H4 (cell line): ENCODE data around the gene TDRD7. TPM values are rescaled to one million over a fixed set of nuclear protein-coding genes. Genes with fewer than 3 reads are reported as not detected.
A peak's percentile ranks its signal among the peaks of the same experiment; 100 is the strongest.

Experiments used
- DNase-seq: peaks from one replicate; pipeline ENCODE4 v3.0.0-alpha.2; 2015; ENCODE audit warnings: low spot score
- total RNA-seq: library from RNA; depleted of rRNA; stranded (reverse); fragments of >200 nt; shearing (Covaris generic); gene quantifications from 2 replicates; pipeline ENCODE4 v1.2.3, GENCODE V29; 2014; rRNA removed

The TDRD7 gene
- total RNA-seq, 1 experiment from 2014 or later = 15.8 TPM

- DNase-seq = no peak
These were observed 116.0 kb downstream of the TDRD7 start for GRCh38 chr9:97527626-97528528.

GRCh38 chr9:97528529-97529230, 116.8 kb downstream of the TDRD7 start:
- DNase-seq = no peak

- peak; percentile 48 for DNase-seq
These were observed 117.6 kb downstream of the TDRD7 start for GRCh38 chr9:97529363-97530076.

- DNase-seq = no peak
These were observed 120.0 kb downstream of the TDRD7 start for GRCh38 chr9:97531888-97532376.

GRCh38 chr9:97534185-97534584, 122.3 kb downstream of the TDRD7 start:
- DNase-seq = no peak

GRCh38 chr9:97534961-97535594, 123.2 kb downstream of the TDRD7 start:
- DNase-seq = no peak

GRCh38 chr9:97535771-97536170, 123.9 kb downstream of the TDRD7 start:
- no peak for DNase-seq

- DNase-seq = no peak
These were observed 124.6 kb downstream of the TDRD7 start for GRCh38 chr9:97536480-97536879.

GRCh38 chr9:97543561-97543960, 131.7 kb downstream of the TDRD7 start:
- DNase-seq = no peak

GRCh38 chr9:97545486-97545885, 133.6 kb downstream of the TDRD7 start:
- DNase-seq = no peak

Other genes with a start within 250 kb of the TDRD7 start
- 0.14 TPM in 1 of 2 replicates, not detected in the other for gene CCDC180, start 104.4 kb upstream of the TDRD7 start, total RNA-seq
- 1.3 and 1.8 TPM in 2 replicates for gene TMOD1, start 89.6 kb downstream of the TDRD7 start, total RNA-seq
- 8.5 and 9.3 TPM in 2 replicates for gene TSTD2, start 221.3 kb downstream of the TDRD7 start, total RNA-seq
- gene NCBP1, start 221.7 kb downstream of the TDRD7 start, total RNA-seq = 27.2 and 32.9 TPM in 2 replicates